Inflammatory macrophage treated with lipopolysaccharide for 4 hours (primary cell): Measurements from ENCODE around the gene CRELD2.

ENCODE experiments used
- DNase-seq: peaks from one replicate; pipeline ENCODE4 v3.0.0-alpha.2; 2020

The CRELD2 gene

DNA sequence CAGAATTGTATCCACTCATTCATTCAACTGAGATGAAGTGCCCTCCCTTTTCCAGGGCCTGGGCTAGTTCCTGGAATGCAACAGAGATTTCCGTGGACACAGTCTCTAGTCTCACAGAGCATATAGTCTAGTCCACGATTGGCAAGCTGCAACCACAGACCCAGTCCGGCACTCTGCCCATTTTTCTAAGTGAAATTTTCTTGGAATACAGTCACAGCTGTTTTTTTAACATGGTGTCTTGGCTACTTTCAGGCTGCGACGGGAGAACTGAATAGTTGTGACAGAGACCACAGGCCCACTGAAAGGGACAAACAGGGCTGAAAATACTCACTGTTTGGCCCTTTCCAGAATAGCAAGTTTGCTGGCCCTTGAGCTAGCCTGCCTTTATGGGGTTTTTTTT, 29.4 kb upstream of the CRELD2 start:
- no peak for DNase-seq

- no peak for DNase-seq
Observed at GRCh38 chr22:49892226-49892899, 26.1 kb upstream of the CRELD2 start.

GRCh38 chr22:49893025-49893424, 25.4 kb upstream of the CRELD2 start:
- DNase-seq, result no peak

DNA sequence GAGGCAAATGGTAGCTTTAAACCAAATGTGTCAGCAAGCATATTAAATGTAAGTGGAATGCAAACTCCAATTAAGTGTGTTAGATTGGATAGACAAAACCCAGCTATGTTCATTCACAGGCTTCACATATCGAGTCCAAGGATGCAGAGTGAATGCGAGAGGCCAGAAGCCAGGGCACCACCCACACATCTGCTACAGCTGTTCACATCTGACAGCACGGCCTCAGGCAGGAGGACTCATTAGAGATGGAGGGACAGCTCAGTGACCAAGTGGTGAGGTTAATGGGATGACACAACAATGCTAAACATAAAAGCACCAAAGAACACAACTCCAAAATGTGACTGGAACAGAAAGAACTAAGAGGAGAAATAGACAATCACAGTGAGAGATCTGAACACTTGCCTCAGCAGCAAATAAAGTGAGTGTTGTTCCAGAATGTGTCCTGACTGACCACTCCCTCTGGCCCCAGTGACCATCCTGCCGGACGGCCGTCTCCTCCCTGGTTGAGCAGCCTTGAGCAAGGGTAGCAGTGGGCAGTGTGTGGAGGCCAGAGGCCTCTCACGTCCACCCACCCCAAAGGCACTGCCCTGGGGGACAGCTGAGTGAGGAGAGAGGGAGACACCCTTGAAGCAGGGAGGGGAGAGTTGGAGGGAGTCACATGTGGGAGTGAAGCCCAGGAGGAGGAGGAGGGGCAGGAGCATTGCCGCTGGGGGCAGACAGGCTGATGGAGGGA, 23.9 kb upstream of the CRELD2 start:
- DNase-seq, result no peak

GRCh38 chr22:49896201-49896600, 22.2 kb upstream of the CRELD2 start:
- DNase-seq, result no peak

DNA sequence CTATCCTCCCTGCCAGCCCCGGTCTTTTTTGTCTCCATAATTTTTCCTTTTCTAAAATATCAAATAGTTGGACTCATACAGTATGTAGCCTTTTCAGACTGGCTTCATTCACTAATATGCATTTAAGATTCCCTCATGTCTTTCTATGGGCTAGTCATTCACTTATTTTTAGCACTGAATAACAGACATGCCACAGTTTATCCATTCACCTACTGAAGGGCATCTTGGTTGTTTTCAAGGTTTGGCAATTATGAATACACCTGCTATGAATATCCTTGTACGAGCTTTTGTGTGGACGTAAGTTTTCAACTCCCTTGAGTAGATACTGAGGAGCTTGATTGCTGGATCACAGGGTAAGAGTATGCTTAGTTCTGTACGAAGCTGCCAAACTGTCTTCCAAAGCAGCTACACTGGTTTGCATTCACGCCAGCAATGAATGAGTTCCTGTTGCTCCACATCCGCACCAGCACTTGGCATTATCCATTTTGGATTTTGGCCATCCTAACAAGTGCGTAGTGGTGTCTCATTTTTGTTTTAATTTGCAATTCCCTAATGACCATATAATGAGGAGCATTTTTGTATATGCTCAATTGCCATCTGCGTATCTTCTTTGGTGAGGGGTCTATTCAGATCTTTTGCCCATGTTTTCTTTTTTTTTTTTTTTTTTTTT, 21.3 kb upstream of the CRELD2 start:
- no peak for DNase-seq

- DNase-seq, result peak; percentile 32
Observed at GRCh38 chr22:49899530-49899929, 18.9 kb upstream of the CRELD2 start.

DNA sequence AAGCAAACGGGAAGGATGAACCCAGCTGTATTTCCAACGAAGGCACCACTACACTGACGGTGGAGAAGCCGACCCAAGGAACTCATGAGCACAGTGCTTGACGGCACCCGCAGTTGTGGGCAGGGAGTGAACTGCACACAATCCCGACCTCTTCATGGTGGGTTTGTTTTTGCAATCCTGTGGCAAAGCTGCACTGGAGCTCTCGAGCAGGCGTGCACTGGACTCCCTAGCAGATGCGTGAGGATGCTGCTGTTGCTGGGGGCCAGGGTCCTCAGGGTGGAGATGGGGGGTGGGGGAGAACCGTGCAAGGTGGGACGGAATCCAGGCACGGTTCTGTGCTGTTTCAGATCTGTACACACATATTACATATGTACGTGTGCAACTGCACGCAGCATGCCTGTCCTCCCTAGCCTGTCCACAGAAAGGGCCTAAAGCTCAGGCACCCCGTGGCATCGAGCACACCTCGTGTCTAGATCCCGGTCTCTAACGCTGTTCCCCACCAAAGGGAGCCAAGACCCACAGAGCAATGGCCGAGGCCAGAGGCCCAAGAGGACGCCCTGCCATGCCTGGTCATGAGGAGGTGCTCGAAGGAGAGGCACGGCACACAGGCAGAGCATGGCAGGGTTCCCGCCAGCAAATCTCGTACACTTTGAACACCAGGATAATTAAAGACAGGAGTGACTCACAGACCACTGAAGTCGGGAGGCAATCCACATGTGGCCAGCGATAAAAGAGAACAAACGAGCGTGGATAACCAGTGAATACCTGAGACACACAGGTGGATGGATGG, 17.8 kb upstream of the CRELD2 start:
- DNase-seq, result no peak

GRCh38 chr22:49901457-49901856, 17.0 kb upstream of the CRELD2 start:
- no peak for DNase-seq

GRCh38 chr22:49903322-49904039, 15.0 kb upstream of the CRELD2 start:
- DNase-seq, result no peak

GRCh38 chr22:49904040-49904369, 14.4 kb upstream of the CRELD2 start:
- no peak for DNase-seq

- DNase-seq, result no peak
Observed at GRCh38 chr22:49905465-49905864, 13.0 kb upstream of the CRELD2 start.

GRCh38 chr22:49906071-49906798, 12.2 kb upstream of the CRELD2 start:
- DNase-seq, result no peak

DNA sequence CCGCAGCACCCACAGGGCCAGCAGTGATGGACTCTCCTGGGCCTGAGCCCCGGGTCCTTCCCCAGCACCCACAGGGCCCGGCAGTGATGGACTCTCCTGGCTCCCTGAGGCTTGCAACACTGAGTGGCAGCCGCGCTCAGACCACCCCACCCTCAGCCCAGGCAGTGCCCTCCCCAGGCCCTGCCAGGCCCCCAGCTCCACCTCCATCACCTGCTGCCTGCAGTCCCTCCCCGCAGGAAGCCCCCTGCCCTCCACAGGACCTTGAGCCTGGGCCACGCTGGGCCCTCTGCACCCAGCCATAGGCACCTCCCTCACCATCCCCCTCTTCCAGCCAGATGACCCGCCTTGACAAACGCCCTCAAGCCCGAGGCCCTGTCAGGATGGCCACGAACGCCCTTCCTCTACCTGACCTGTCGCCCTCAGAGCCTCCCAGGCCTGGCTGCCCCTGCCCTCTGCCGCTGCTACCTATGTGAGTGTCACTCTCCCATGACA, 11.6 kb upstream of the CRELD2 start:
- no peak for DNase-seq

GRCh38 chr22:49907807-49908206, 10.6 kb upstream of the CRELD2 start:
- no peak for DNase-seq

GRCh38 chr22:49909476-49910205, 8.8 kb upstream of the CRELD2 start:
- DNase-seq, result no peak

DNA sequence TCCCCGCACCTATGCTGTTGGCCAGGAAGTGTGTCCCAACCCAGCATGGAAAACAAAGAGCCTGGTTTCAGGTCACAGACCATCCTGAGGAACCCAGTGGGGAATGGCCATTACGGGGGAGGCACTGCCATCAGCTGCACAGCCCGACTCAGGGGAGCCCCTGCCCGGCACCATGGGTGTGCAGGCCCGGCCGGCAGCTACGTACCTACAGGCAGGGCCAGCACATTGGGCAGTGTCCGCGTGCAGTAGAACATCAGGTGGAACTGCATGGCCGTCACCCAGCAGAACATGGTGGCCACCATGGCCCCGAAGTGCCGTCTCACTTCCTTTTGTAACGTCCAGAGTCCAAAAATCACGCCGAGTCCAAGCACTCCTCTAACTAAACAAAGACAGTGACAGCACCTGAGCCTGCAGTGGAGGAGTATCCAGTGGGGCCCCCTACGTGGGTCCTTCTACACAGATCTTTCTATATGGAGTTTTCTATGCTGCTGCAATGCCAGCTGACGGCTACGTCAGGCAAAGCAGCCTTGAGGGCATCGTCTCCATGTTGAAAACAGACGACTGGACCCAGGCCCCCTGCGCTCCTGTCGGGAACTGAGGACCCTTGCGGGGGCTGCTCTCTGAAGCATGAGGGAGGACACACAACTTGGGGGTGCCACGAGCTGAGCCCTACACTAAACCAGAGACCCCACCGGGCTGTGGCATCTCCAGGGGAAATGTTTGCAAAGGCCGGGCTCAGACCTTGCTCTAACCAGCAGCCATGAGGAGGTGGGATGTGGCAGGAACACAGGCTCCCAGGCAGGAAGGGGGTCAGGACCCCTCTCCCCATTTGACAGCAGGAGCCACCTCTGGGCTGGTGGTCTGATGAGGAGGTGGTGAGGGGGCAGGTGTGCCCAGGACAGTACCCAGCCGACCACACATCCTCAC, 7.9 kb upstream of the CRELD2 start:
- no peak for DNase-seq

GRCh38 chr22:49911881-49912625, 6.4 kb upstream of the CRELD2 start:
- DNase-seq, result no peak

DNA sequence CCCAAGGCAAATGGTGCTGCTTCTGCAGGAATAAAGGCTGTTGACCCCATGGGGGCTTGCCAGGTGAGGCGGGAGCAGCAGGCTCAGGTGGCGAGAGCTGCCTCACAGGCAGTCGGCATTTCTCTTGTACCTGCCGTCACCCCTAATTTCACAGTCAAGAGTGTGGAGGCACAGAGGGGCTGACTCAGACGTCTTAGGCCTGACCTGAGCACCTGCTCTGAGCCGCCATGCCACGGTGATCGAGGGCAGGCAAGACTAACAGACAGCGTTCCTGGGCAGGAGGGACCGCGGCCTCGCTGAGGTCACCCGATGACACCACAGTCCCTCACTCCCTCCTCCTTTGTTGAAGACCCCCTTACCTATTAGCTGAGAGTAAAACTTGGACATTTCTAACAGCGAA, 5.4 kb upstream of the CRELD2 start:
- DNase-seq, result no peak
